ENCODE data around the gene RAE1. TPM values are rescaled to one million over a fixed set of nuclear protein-coding genes. Genes with fewer than 3 reads are reported as not detected.

Gene RAE1
- total and polyA plus RNA-seq, 2 experiments from 2014 or later = 35.4 to 43.3 TPM

DNA sequence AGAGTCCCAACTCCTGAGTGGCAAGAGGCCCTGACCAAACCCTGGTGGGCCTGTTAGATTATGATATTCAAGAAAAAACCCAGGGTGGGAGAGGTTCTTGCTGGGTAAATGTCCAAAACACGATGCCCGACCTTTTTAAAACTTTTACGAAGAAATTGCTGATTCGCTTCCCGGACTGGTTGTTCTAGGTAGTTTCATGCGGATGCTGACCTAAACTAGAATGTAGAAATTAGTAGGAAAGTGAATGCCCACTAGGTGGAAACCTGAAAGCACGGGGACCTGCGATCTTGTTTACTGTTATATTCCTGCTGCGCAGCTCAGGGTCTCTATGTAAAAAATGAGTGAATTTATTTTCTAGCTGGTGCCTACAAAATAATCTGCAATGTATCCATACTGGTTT is 2.3 kb downstream of the RAE1 start (continued):
- TF ChIP-seq, protein P1, sequence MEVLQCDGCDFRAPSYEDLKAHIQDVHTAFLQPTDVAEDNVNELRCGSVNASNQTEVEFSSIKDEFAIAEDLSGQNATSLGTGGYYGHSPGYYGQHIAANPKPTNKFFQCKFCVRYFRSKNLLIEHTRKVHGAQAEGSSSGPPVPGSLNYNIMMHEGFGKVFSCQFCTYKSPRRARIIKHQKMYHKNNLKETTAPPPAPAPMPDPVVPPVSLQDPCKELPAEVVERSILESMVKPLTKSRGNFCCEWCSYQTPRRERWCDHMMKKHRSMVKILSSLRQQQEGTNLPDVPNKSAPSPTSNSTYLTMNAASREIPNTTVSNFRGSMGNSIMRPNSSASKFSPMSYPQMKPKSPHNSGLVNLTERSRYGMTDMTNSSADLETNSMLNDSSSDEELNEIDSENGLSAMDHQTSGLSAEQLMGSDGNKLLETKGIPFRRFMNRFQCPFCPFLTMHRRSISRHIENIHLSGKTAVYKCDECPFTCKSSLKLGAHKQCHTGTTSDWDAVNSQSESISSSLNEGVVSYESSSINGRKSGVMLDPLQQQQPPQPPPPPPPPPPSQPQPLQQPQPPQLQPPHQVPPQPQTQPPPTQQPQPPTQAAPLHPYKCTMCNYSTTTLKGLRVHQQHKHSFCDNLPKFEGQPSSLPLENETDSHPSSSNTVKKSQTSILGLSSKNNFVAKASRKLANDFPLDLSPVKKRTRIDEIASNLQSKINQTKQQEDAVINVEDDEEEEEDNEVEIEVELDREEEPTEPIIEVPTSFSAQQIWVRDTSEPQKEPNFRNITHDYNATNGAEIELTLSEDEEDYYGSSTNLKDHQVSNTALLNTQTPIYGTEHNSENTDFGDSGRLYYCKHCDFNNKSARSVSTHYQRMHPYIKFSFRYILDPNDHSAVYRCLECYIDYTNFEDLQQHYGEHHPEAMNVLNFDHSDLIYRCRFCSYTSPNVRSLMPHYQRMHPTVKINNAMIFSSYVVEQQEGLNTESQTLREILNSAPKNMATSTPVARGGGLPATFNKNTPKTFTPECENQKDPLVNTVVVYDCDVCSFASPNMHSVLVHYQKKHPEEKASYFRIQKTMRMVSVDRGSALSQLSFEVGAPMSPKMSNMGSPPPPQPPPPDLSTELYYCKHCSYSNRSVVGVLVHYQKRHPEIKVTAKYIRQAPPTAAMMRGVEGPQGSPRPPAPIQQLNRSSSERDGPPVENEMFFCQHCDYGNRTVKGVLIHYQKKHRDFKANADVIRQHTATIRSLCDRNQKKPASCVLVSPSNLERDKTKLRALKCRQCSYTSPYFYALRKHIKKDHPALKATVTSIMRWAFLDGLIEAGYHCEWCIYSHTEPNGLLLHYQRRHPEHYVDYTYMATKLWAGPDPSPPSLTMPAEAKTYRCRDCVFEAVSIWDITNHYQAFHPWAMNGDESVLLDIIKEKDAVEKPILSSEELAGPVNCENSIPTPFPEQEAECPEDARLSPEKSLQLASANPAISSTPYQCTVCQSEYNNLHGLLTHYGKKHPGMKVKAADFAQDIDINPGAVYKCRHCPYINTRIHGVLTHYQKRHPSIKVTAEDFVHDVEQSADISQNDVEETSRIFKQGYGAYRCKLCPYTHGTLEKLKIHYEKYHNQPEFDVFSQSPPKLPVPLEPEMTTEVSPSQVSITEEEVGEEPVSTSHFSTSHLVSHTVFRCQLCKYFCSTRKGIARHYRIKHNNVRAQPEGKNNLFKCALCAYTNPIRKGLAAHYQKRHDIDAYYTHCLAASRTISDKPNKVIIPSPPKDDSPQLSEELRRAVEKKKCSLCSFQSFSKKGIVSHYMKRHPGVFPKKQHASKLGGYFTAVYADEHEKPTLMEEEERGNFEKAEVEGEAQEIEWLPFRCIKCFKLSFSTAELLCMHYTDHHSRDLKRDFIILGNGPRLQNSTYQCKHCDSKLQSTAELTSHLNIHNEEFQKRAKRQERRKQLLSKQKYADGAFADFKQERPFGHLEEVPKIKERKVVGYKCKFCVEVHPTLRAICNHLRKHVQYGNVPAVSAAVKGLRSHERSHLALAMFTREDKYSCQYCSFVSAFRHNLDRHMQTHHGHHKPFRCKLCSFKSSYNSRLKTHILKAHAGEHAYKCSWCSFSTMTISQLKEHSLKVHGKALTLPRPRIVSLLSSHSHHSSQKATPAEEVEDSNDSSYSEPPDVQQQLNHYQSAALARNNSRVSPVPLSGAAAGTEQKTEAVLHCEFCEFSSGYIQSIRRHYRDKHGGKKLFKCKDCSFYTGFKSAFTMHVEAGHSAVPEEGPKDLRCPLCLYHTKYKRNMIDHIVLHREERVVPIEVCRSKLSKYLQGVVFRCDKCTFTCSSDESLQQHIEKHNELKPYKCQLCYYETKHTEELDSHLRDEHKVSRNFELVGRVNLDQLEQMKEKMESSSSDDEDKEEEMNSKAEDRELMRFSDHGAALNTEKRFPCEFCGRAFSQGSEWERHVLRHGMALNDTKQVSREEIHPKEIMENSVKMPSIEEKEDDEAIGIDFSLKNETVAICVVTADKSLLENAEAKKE (CRISPR knock-in tag; IDR thresholded peaks at IDR 0.05) = no peak
- no peak for TF ChIP-seq JUNB (IDR thresholded peaks at IDR 0.05; ENCODE audit: unreplicated experiment)

DNA sequence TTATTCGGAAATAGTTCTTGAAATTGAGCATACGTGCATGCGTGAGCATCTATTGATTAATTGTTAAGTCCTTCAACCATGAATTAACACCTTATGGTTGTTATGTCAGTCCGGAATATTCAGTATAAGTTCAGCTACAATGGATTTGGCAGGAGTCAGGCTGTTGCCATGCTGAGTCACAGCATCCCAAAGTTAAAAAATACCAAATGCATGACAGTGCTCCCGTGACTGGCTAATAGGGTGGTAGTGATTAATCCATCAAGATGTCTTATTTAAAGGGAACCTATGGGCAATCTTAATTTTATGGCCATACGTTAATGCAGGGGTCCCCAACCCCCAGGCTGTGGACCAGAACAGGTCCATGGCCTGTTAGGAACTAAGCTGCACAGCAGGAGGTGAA is 10.5 kb downstream of the RAE1 start:
- no peak for ATAC-seq

DNA sequence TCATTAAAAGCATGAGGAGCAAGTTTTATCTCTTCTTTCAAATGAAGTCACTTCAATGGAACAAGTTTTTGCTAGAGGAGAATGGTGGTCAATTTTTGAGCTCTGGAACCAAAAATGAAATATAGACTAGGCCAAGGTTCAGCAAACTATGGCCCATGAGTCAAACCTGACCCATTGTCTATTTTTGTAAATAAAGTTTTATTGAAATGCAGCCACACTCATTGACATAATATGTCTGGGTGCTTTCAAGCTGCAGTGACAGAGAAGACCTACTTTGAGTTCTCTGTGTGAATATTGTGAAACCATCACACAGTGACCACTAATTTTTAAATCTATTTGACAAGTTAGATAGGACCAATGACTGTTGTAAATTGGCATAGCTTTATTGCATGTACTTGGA is 13.4 kb downstream of the RAE1 start:
- Mint-ChIP-seq H3K27me3 (ENCODE audit: insufficient read depth, low read depth, poor library complexity) (no peaks in the 10 kb centered on the region), H3K36me3 (ENCODE audit: low read depth) (peaks cover 51% of the 10 kb centered on the region), H3K27ac (no peak overlapping the region), H3K4me3 (no peak overlapping the region), H3K9me3 (peaks cover 4% of the 10 kb centered on the region; the same call in 2 of the 3 replicates), H3K4me1 (no peaks in the 10 kb centered on the region)
- Histone ChIP-seq H3K27ac (ENCODE audit: low read depth) (no peak overlapping the region), H4K20me1 (replicated peaks; ENCODE audit: insufficient read depth) (peaks cover 32% of the 10 kb centered on the region), H3K4me3 (no peak overlapping the region), H3K9me2 (ENCODE audit: insufficient read depth) (no peaks in the 10 kb centered on the region), H3K27me3 (ENCODE audit: insufficient read depth) (no peaks in the 10 kb centered on the region), H3F3A (replicated peaks; ENCODE audit: low read depth) (no peaks in the 10 kb centered on the region), H3K4me2 (no peak overlapping the region), H3K79me2 (replicated peaks; ENCODE audit: insufficient read depth) (no peaks in the 10 kb centered on the region; the same call in 1 of the 2 replicates), H2AFZ (no peak overlapping the region), H3K4me1 (ENCODE audit: insufficient read depth) (no peaks in the 10 kb centered on the region), H3K36me3 (ENCODE audit: insufficient read depth) (peaks cover 43% of the 10 kb centered on the region)
- ATAC-seq = no peak
- no peak for DNase-seq (ENCODE audit: low spot score)
- TF ChIP-seq, protein P1 (CRISPR knock-in tag; IDR thresholded peaks at IDR 0.05) = no peak
- no peak for TF ChIP-seq EZH2phosphoT487 (IDR thresholded peaks at IDR 0.05; ENCODE audit: unreplicated experiment)

More for the DNA sequence above, 10.5 kb downstream of the RAE1 start:
- no peak for DNase-seq (ENCODE audit: low spot score)
- no peaks in the 10 kb centered on the region for H3K9me2 ChIP-seq (ENCODE audit: insufficient read depth)
- H3K4me2 ChIP-seq = no peak overlapping the region
- H3K36me3 Mint-ChIP-seq (ENCODE audit: low read depth) = peaks cover 26% of the 10 kb centered on the region
- no peak for TF ChIP-seq STAT1 (IDR thresholded peaks at IDR 0.05; ENCODE audit: unreplicated experiment)
- no peaks in the 10 kb centered on the region for H3K4me1 Mint-ChIP-seq
- H4K20me1 ChIP-seq (replicated peaks; ENCODE audit: insufficient read depth) = peaks cover 17% of the 10 kb centered on the region
- H3K4me1 ChIP-seq (ENCODE audit: insufficient read depth) = no peaks in the 10 kb centered on the region
- H2AFZ ChIP-seq = no peak overlapping the region
- no peak overlapping the region for H3K4me3 Mint-ChIP-seq
- H3K27me3 Mint-ChIP-seq (ENCODE audit: insufficient read depth, low read depth, poor library complexity) = no peaks in the 10 kb centered on the region
- H3K79me2 ChIP-seq (replicated peaks; ENCODE audit: insufficient read depth) = no peaks in the 10 kb centered on the region; the same call in none of the 2 replicates
- no peak overlapping the region for H3K27ac ChIP-seq (ENCODE audit: low read depth)
- H3K36me3 ChIP-seq (ENCODE audit: insufficient read depth) = peaks cover 19% of the 10 kb centered on the region
- H3K9me3 Mint-ChIP-seq = peaks cover 4% of the 10 kb centered on the region; the same call in 2 of the 3 replicates
- H3K4me3 ChIP-seq = no peak overlapping the region
- no peak overlapping the region for H3K27ac Mint-ChIP-seq
- no peaks in the 10 kb centered on the region for H3F3A ChIP-seq (replicated peaks; ENCODE audit: low read depth)
- H3K27me3 ChIP-seq (ENCODE audit: insufficient read depth) = no peaks in the 10 kb centered on the region
